GM23248 (cell line): ENCODE data around the gene SP3.

Source experiments
- EZH2 ChIP-seq: fragments of 200-600 bp; sonication (generic); IDR thresholded peaks from 2 replicates; pipeline ENCODE4 v1.6.1; 2018; ENCODE audit warnings: antibody characterized with exemption, mild to moderate bottlenecking; ENCODE audit not compliant: insufficient read depth, poor library complexity, severe bottlenecking
- EZH2phosphoT487 ChIP-seq: fragments of 200-600 bp; sonication (generic); IDR thresholded peaks from 2 replicates; pipeline ENCODE4 v1.6.1; 2018; ENCODE audit warnings: antibody characterized with exemption, moderate library complexity, mild to moderate bottlenecking, low read depth; ENCODE audit not compliant: insufficient read depth

DNA sequence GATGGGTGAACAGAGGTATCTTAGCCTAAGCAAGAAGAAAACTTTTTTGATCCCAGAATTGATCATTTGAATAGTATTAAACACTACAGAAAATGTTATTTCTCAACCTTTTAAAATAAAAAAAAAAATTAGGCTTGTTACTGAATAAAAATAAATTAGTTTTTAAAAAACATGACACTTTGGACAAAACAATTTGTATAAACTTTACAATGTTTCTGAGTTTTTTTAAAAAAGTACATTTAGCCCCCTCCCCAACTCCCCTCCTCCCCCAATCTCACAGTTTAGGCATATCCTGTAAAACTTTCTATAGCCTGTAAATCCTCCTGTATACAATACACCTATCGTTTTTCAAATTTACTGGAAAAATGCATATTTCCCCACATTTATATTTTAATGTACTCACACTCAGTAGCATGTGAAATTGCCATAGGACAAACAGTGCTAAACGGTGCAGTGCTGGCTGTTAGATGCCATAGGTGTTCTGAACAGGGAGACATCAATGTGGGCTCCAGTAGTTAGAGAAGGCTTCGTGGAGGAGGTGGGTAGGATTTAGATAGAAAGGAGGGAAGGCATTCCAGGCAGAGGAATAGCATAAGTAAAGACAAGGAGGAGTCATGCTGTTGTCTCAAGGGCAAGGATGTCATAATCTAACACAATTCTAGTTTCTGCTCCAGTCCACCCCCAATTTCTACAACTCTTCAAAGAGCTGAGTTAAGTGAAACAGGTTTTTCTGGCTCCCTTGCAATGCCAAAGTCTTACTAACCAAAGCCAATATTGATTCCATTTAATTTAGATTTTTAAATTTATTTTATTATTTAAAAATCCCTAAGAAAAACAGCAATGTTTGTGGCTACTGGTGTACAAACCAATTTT is 50.9 kb downstream of the SP3 start:
- TF ChIP-seq EZH2 (no peak), EZH2phosphoT487 (no peak)
